GM12873 (cell line): ENCODE measurements around the gene DQX1.
A peak's percentile ranks its signal among the peaks of the same experiment; 100 is the strongest.

Experiments
- CTCF ChIP-seq: IDR thresholded peaks from 2 replicates; pipeline ENCODE4 v1.5.1; 2012; ENCODE audit warnings: low read depth, mild to moderate bottlenecking, moderate library complexity, low read length, control low read depth; ENCODE audit not compliant: insufficient read depth; ENCODE audit errors: missing control alignments

Gene DQX1

GRCh38 chr2:74502720-74503505 is 23.1 kb downstream of the DQX1 start:
- peak; percentile 54 for TF ChIP-seq CTCF

GRCh38 chr2:74502147-74502719 is 23.8 kb downstream of the DQX1 start:
- TF ChIP-seq CTCF: no peak

DNA sequence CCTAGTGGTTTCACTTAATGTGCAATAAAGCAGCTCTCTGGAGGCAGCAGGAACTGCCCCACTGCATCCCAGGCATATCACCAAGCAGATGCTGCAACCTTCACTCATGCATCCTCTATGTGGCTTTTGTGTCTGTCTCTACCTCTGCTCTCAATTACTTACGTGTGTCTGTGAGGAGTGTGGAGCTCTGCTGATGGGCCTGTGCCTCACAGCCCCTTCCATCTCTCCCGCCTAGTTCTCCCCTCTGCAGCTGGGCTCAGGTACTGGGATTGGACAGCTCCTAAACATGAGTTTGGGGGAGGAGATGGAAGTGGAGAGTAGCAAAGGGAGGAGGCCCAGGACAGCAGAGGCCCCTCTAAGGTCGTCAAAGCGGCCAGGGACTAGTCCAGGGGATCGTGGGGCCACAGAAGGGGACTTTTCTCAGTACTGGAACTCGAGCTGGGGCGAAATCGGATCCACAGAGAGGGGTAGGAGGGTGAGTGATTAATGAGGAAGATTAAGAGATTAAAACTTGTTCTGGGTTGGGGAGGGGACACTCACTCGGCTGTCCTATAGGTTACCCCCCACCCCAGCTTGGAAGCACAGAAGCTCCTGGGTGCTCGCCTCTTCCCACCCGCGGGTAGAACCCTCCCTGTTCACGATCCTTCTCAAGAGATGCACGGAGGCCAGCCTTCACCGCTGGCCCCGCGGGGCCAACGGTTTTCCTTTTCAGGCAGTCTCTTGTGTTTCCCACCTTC is 24.5 kb downstream of the DQX1 start:
- no peak for TF ChIP-seq CTCF

- no peak for TF ChIP-seq CTCF
These were observed 25.5 kb downstream of the DQX1 start for GRCh38 chr2:74500578-74500946.

DNA sequence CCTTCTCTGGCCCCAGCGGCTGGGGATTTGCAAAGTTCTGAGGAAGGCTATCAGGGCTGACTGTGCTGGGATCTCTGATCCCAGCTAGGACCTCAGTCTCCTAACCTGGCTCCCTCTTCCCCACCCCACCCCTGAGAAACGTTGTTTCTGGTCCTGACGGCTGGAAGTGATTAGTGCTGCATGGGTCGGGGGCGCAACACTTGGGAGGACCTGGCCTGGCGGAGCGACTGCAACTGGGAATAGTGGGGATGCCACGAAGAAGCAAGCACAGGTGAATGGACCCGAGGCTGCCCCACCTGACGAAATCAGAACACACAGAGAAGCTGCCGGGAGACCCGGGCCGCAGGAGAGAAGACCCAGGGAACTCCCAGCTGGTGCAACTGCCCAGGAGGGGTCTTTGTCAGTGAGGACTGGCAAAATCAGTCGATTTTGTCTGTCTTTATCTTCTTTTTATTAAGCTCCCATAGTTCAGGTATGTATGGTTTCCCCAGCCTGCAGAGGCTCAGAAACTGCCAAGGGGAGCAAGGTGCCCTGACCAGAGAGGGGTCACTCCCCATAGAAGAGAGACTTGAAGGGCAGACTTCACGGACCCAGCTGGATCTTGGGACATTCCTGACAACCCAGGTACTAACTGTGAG is 26.0 kb downstream of the DQX1 start:
- no peak for TF ChIP-seq CTCF

- no peak for TF ChIP-seq CTCF
These were observed 26.6 kb downstream of the DQX1 start, which contains the start of gene LBX2 for GRCh38 chr2:74499267-74499939. LBX2 (minus strand) TSS chr2:74499603; CDS start chr2:74499537, 66 bp downstream.
